ENCODE data around the gene CCDC198. TPM values are rescaled to one million over a fixed set of nuclear protein-coding genes. Genes with fewer than 3 reads are reported as not detected.

The CCDC198 gene, protein sequence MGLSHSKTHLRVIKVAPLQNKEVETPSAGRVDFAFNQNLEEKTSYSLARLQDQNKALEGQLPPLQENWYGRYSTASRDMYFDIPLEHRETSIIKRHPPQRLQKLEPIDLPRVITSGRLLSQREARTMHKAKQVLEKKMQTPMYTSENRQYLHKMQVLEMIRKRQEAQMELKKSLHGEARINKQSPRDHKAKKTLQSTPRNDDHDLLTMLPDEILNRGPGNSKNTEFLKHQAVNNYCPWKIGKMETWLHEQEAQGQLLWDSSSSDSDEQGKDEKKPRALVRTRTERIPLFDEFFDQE
- total RNA-seq (ENCODE audit: low replicate concordance), result 7.1 and 60.3 TPM in 2 replicates
- long read RNA-seq, transcript CCDC198-208 (6 exons, 1,187 nt), result major isoform, 6 of 23 reads
- long read RNA-seq, partial matches to known transcripts, result 2 of 23 reads
- long read RNA-seq, other reads (novel, unspliced or antisense), result 9 of 23 reads

DNA sequence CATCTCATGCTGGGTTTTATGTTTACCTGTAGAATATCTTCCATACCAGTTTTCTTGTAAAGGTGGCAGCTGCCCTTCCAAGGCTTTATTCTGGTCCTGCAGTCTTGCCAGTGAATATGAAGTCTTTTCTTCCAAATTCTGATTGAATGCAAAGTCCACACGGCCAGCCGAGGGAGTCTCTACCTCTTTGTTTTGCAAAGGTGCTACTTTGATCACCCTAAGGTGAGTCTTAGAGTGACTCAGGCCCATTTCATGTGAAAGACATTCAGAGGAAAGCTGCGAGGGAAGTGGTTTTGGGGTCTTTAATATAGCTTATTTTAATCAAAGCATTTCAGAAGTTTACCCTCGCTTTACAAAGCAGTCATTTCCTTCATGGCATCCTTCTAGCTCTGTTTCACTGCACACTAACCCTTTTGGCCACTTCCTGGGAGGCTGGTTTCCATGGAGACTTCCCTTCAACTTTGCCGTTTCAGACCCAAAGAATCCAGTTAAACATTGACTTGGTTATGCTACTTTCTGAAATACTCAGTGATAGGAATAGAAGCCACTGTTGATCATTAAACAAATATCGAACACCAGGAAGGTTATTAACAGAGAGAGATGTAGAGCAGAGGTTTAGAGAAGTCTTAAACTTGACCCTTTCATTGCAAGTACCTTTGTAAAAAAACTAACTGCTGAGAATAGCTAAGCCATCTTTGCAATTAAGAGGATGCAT is at the start of gene CCDC198:
Gene CCDC198, minus strand, starts transcription at position 391 of the 715 bp plus-strand sequence. Its CDS starts 142 bp downstream, at position 249.
- no peaks in the 10 kb centered on the region for H3K27me3 Mint-ChIP-seq
- peaks cover 5% of the 10 kb centered on the region for H3K4me1 Mint-ChIP-seq (ENCODE audit: unreplicated experiment)
- peak within 1 kb of the TSS; percentile 77 for H3K27ac Mint-ChIP-seq
- DNase-seq (ENCODE audit: extremely low spot score, unreplicated experiment), result no peak
- TF ChIP-seq, protein P1, sequence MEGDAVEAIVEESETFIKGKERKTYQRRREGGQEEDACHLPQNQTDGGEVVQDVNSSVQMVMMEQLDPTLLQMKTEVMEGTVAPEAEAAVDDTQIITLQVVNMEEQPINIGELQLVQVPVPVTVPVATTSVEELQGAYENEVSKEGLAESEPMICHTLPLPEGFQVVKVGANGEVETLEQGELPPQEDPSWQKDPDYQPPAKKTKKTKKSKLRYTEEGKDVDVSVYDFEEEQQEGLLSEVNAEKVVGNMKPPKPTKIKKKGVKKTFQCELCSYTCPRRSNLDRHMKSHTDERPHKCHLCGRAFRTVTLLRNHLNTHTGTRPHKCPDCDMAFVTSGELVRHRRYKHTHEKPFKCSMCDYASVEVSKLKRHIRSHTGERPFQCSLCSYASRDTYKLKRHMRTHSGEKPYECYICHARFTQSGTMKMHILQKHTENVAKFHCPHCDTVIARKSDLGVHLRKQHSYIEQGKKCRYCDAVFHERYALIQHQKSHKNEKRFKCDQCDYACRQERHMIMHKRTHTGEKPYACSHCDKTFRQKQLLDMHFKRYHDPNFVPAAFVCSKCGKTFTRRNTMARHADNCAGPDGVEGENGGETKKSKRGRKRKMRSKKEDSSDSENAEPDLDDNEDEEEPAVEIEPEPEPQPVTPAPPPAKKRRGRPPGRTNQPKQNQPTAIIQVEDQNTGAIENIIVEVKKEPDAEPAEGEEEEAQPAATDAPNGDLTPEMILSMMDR (conservative IDR thresholded peaks at IDR 0.05), result no peak
- no peaks in the 10 kb centered on the region for H3K36me3 Mint-ChIP-seq
- no peaks in the 10 kb centered on the region for H3K9me3 Mint-ChIP-seq
- H3K4me3 Mint-ChIP-seq, result peak within 1 kb of the TSS; percentile 83

DNA sequence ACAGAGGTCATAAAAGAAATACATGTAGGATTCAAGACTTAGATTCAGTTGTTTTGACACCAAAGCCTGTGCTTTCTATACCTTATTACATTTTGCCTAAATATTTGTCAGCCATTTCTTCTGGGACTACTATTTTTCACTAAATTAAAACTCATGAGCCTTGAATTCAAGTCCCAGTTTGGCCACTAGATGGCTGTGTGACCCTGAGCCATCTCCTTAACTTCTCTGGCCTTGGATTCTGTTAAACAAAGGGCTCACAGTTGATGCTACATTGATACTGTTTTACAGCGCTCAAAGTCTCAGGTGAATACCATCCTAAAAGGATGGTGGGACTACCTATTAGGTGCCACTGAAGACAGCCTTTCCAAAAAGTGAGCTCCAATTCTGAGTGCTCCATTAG is 39.6 kb upstream of the CCDC198 start:
- Mint-ChIP-seq H3K27me3 (no peaks in the 10 kb centered on the region), H3K4me1 (ENCODE audit: unreplicated experiment) (no peaks in the 10 kb centered on the region), H3K9me3 (no peaks in the 10 kb centered on the region), H3K36me3 (no peaks in the 10 kb centered on the region), H3K27ac (no peak overlapping the region), H3K4me3 (no peak overlapping the region)
- DNase-seq (ENCODE audit: extremely low spot score, unreplicated experiment), result no peak
- TF ChIP-seq, protein P1 (conservative IDR thresholded peaks at IDR 0.05), result peak; percentile 67

DNA sequence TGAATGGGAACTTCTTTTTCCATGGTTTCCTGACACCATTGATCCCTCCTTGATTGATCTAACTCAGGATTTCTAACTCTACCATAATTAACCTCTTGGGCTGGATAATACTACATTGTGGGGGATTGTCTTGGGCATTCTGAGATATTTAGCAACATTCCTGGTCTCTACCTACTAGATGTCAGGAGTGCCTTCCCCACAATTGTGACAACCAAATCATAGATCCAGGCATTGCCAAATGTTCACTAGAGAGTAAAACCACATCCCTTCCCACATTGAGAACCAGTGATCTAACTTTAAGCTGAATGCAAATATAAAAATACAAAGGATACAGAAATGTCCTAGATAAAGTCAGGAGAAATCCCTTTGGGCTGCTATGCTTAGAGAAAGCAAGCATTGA is 36.9 kb upstream of the CCDC198 start:
- Mint-ChIP-seq H3K36me3 (no peaks in the 10 kb centered on the region), H3K4me3 (no peak overlapping the region), H3K9me3 (no peaks in the 10 kb centered on the region), H3K27me3 (no peaks in the 10 kb centered on the region), H3K4me1 (ENCODE audit: unreplicated experiment) (no peaks in the 10 kb centered on the region), H3K27ac (no peak overlapping the region)
- TF ChIP-seq, protein P1 (conservative IDR thresholded peaks at IDR 0.05), result no peak
- no peak for DNase-seq (ENCODE audit: extremely low spot score, unreplicated experiment)

DNA sequence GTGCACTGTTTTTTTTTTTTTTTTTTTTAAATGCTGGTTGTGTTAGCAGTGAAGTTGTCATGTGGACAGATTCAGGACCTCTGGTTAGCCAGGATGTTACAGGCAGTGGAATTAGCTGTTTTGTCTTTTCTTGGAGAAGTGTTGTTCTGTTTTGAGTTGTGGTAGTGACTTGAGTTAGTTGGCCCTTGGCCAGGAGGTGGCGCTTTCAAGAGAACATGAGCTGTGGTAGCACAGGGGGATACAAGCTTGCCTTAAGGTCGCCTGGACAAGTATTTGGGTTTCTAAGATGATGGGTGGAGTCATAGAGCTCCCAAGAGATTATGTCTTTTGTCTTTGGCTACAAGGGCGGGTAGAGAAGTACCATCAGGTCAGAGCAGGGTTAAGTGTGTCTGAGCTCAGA is 33.3 kb upstream of the CCDC198 start:
- no peak overlapping the region for H3K4me3 Mint-ChIP-seq
- TF ChIP-seq, protein P1 (conservative IDR thresholded peaks at IDR 0.05), result no peak
- no peaks in the 10 kb centered on the region for H3K27me3 Mint-ChIP-seq
- H3K27ac Mint-ChIP-seq, result no peak overlapping the region
- no peak for DNase-seq (ENCODE audit: extremely low spot score, unreplicated experiment)
- H3K9me3 Mint-ChIP-seq, result peaks cover 7% of the 10 kb centered on the region
- H3K36me3 Mint-ChIP-seq, result no peaks in the 10 kb centered on the region
- no peaks in the 10 kb centered on the region for H3K4me1 Mint-ChIP-seq (ENCODE audit: unreplicated experiment)

DNA sequence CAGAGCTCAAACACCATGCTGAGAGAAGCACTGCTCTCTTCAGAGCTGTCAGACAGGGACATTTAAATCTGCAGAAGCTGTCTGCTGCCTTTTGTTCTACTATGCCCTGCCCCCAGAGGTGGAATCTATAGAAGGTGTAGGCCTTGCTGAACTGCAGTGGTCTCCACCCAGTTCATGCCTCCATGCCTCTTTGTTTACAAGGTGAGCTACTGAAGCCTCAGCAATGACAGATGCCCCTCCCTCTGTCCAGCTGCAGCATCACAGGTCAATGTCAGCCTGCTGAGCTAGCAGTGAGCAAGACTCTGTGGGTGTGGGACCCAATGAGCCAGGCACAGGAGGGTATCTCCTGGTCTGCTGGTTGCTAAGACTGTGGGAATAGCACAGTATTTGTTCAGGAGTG is 25.4 kb upstream of the CCDC198 start:
- TF ChIP-seq, protein P1 (conservative IDR thresholded peaks at IDR 0.05), result no peak
- Mint-ChIP-seq H3K36me3 (no peaks in the 10 kb centered on the region), H3K4me1 (ENCODE audit: unreplicated experiment) (no peaks in the 10 kb centered on the region), H3K9me3 (peaks cover 16% of the 10 kb centered on the region), H3K27me3 (peaks cover 5% of the 10 kb centered on the region), H3K27ac (no peak overlapping the region), H3K4me3 (no peak overlapping the region)
- DNase-seq (ENCODE audit: extremely low spot score, unreplicated experiment), result no peak

Measured in type B pancreatic cell (in vitro differentiated cells).